Measurements from ENCODE around the gene ERVMER34-1.

DNA sequence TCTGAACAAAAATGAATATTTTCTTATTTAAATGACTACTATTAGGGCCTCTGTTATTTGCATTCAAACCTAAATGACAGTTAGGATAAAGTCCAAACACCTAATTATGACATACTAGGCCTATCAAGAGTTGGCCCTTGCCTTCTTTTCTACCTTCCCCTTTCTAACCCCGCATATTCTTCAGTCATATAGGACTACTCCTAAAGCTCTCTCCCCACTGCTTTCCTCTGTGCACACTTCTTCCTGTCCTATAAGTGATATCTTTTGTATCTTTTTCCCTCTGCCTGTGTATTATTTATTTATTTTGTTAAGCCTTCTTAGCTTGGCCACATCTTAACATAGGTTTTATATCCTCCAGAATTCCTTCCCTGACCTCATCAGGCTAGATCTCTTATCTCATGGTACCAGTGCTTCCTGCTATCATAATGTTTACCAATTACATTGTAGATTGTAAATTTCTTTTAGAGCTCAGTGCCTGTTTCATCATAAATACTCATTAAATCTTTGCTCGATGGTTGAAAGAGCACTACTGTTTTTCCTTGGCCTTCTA is 22.5 kb downstream of the ERVMER34-1 start:
- TF ChIP-seq, protein P1, sequence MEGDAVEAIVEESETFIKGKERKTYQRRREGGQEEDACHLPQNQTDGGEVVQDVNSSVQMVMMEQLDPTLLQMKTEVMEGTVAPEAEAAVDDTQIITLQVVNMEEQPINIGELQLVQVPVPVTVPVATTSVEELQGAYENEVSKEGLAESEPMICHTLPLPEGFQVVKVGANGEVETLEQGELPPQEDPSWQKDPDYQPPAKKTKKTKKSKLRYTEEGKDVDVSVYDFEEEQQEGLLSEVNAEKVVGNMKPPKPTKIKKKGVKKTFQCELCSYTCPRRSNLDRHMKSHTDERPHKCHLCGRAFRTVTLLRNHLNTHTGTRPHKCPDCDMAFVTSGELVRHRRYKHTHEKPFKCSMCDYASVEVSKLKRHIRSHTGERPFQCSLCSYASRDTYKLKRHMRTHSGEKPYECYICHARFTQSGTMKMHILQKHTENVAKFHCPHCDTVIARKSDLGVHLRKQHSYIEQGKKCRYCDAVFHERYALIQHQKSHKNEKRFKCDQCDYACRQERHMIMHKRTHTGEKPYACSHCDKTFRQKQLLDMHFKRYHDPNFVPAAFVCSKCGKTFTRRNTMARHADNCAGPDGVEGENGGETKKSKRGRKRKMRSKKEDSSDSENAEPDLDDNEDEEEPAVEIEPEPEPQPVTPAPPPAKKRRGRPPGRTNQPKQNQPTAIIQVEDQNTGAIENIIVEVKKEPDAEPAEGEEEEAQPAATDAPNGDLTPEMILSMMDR (conservative IDR thresholded peaks at IDR 0.05; ENCODE audit: low read depth, low read length): no peak
- no peak for TF ChIP-seq EZH2 (IDR thresholded peaks at IDR 0.05; ENCODE audit: borderline replicate concordance, low read depth, low read length, poor library complexity, severe bottlenecking)
